Measurements from ENCODE around the gene TLR10.

GRCh38 chr4:38769857-38770256 is 12.9 kb downstream of the TLR10 start:
- TF ChIP-seq, protein P1, sequence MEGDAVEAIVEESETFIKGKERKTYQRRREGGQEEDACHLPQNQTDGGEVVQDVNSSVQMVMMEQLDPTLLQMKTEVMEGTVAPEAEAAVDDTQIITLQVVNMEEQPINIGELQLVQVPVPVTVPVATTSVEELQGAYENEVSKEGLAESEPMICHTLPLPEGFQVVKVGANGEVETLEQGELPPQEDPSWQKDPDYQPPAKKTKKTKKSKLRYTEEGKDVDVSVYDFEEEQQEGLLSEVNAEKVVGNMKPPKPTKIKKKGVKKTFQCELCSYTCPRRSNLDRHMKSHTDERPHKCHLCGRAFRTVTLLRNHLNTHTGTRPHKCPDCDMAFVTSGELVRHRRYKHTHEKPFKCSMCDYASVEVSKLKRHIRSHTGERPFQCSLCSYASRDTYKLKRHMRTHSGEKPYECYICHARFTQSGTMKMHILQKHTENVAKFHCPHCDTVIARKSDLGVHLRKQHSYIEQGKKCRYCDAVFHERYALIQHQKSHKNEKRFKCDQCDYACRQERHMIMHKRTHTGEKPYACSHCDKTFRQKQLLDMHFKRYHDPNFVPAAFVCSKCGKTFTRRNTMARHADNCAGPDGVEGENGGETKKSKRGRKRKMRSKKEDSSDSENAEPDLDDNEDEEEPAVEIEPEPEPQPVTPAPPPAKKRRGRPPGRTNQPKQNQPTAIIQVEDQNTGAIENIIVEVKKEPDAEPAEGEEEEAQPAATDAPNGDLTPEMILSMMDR (IDR thresholded peaks at IDR 0.05; ENCODE audit: low read length) = no peak
- no peak for TF ChIP-seq EZH2 (optimal IDR thresholded peaks at IDR 0.05; ENCODE audit: low read depth, low read length)
- TF ChIP-seq EZH2phosphoT487 (IDR thresholded peaks at IDR 0.05; ENCODE audit: low read length) = no peak
